Liver (tissue), 9 donors: ENCODE data around the gene KRTAP5-4. TPM values are rescaled to one million over a fixed set of nuclear protein-coding genes. Genes with fewer than 3 reads are reported as not detected.
"Not testable (repeated sequence)": the region's sequence is repeated elsewhere in the genome, so short reads cannot be mapped to it uniquely, and the experiment has no call there.

ENCODE experiments used
- DNase-seq: peaks from one replicate; pipeline ENCODE4 v3.0.0-alpha.2; 2017; ENCODE audit warnings: low spot score
- H3K27ac ChIP-seq, 2 donors: one replicate each; pipeline ENCODE4 v1.7.0; 2013; ENCODE audit warnings: inconsistent platforms in 2 of 2, low read length in 2 of 2, control low read depth in 1 of 2, low read depth in 1 of 2, mild to moderate bottlenecking in 1 of 2
- H3K27me3 ChIP-seq, 4 donors: one replicate each; pipeline versions ENCODE4 v1.6.1 to v1.7.0; 2013; ENCODE audit warnings: low read length in 3 of 4, inconsistent platforms in 1 of 4, mild to moderate bottlenecking in 1 of 4, moderate library complexity in 1 of 4; ENCODE audit not compliant: control insufficient read depth in 4 of 4, insufficient read depth in 4 of 4
- H3K36me3 ChIP-seq, 4 donors: one replicate each; pipeline versions ENCODE4 v1.6.1 to v1.7.0; 2013; ENCODE audit warnings: low read length in 3 of 4, mild to moderate bottlenecking in 3 of 4, low read depth in 1 of 4, moderate library complexity in 1 of 4; ENCODE audit not compliant: control insufficient read depth in 4 of 4, insufficient read depth in 3 of 4
- H3K4me1 ChIP-seq, 4 donors: one replicate each; pipeline versions ENCODE4 v1.6.1 to v1.7.0; 2013; ENCODE audit warnings: low read length in 3 of 4, mild to moderate bottlenecking in 3 of 4, moderate library complexity in 1 of 4; ENCODE audit not compliant: control insufficient read depth in 4 of 4, insufficient read depth in 4 of 4
- H3K4me3 ChIP-seq, 3 donors: one replicate each; pipeline versions ENCODE4 v1.6.1 to v1.7.0; 2013; ENCODE audit warnings: low read length in 3 of 3, control low read depth in 1 of 3, low read depth in 1 of 3, mild to moderate bottlenecking in 1 of 3
- H3K9ac ChIP-seq, 2 donors: one replicate each; pipeline ENCODE4 v1.7.0; 2013; ENCODE audit warnings: low read length in 2 of 2, mild to moderate bottlenecking in 2 of 2, moderate library complexity in 2 of 2, control low read depth in 1 of 2, low read depth in 1 of 2
- H3K9me3 ChIP-seq, 4 donors: one replicate each; pipeline versions ENCODE4 v1.6.1 to v1.7.0; 2013; ENCODE audit warnings: low read length in 3 of 4; ENCODE audit not compliant: control insufficient read depth in 4 of 4
- ATF3 ChIP-seq: IDR thresholded peaks from 2 replicates; pipeline ENCODE4 v1.6.1; 2016; ENCODE audit warnings: antibody characterized with exemption
- CTCF ChIP-seq: fragments of 150-350 bp; IDR thresholded peaks from 2 replicates; pipeline ENCODE4 v1.5.1; 2017; ENCODE audit warnings: improper control_type of control experiment, low read depth, low read length; ENCODE audit not compliant: missing input control
- EGR1 ChIP-seq, 2 donors: IDR thresholded peaks; 2 replicates each; pipeline ENCODE4 v1.6.1; 2016 to 2018; ENCODE audit warnings: antibody characterized with exemption in 2 of 2, low read depth in 2 of 2
- FOXA1 ChIP-seq: IDR thresholded peaks from 2 replicates; pipeline ENCODE4 v1.6.1; 2016; ENCODE audit warnings: antibody characterized with exemption
- FOXA2 ChIP-seq: IDR thresholded peaks from 2 replicates; pipeline ENCODE4 v1.6.1; 2016; ENCODE audit warnings: antibody characterized with exemption
- GABPA ChIP-seq, 2 donors: IDR thresholded peaks in 1 of 2; conservative IDR thresholded peaks in 1 of 2; 2 replicates each; pipeline ENCODE4 v1.6.1; 2016; ENCODE audit warnings: antibody characterized with exemption in 2 of 2, mild to moderate bottlenecking in 1 of 2, moderate library complexity in 1 of 2
- HNF4A ChIP-seq, 2 donors: conservative IDR thresholded peaks; 2 replicates each; pipeline ENCODE4 v1.6.1; 2016; ENCODE audit warnings: antibody characterized with exemption in 2 of 2, mild to moderate bottlenecking in 2 of 2
- HNF4G ChIP-seq: IDR thresholded peaks from 2 replicates; pipeline ENCODE4 v1.6.1; 2016; ENCODE audit warnings: antibody characterized with exemption
- JUND ChIP-seq, 2 donors: IDR thresholded peaks; 2 replicates each; pipeline ENCODE4 v1.6.1; 2016; ENCODE audit warnings: antibody characterized with exemption in 2 of 2
- MAX ChIP-seq: IDR thresholded peaks from 2 replicates; pipeline ENCODE4 v1.6.1; 2016; ENCODE audit warnings: antibody characterized with exemption
- NR2F2 ChIP-seq: IDR thresholded peaks from 2 replicates; pipeline ENCODE4 v1.6.1; 2016; ENCODE audit warnings: antibody characterized with exemption
- RAD21 ChIP-seq, 2 donors: IDR thresholded peaks; 2 replicates each; pipeline ENCODE4 v1.6.1; 2016; ENCODE audit warnings: antibody characterized with exemption in 2 of 2, mild to moderate bottlenecking in 2 of 2
- REST ChIP-seq: IDR thresholded peaks from 2 replicates; pipeline ENCODE4 v1.6.1; 2016; ENCODE audit warnings: antibody characterized with exemption, mild to moderate bottlenecking
- RXRA ChIP-seq, 2 donors: IDR thresholded peaks; 2 replicates each; pipeline ENCODE4 v1.6.1; 2017 to 2018; ENCODE audit warnings: antibody characterized with exemption in 2 of 2, mild to moderate bottlenecking in 1 of 2
- SP1 ChIP-seq: IDR thresholded peaks from 2 replicates; pipeline ENCODE4 v1.6.1; 2018; ENCODE audit warnings: antibody characterized with exemption, mild to moderate bottlenecking
- TAF1 ChIP-seq: conservative IDR thresholded peaks from 2 replicates; pipeline ENCODE4 v1.6.1; 2016; ENCODE audit warnings: antibody characterized with exemption, mild to moderate bottlenecking
- YY1 ChIP-seq: IDR thresholded peaks from 2 replicates; pipeline ENCODE4 v1.6.1; 2016; ENCODE audit warnings: antibody characterized with exemption, mild to moderate bottlenecking
- ZBTB33 ChIP-seq: IDR thresholded peaks from 2 replicates; pipeline ENCODE4 v1.6.1; 2016; ENCODE audit warnings: antibody characterized with exemption
- WGBS: extraction: QIAGEN DNeasy Blood & Tissue Kit; methylation state at CpG from one replicate; pipeline ENCODE4 v1.1.7; 2013; 5-methylcytosine and 5-hydroxymethylcytosine counted together
- polyA plus RNA-seq, 2 donors: library from polyadenylated mRNA; stranded (reverse) in 1 of 2; unstranded in 1 of 2; fragments of 200-250 nt in 1 of 2; fragments of >200 nt in 1 of 2; fragmentation: Nextera tagmentation in 1 of 2; extraction: Ambion mirVana in 1 of 2; gene quantifications; one replicate each; pipeline versions ENCODE4 v1.2.1 to v1.2.3, GENCODE V29; 2013 to 2015
- total RNA-seq, 2 donors: library from RNA; depleted of rRNA; stranded (reverse); fragments of >200 nt; gene quantifications; one replicate each; pipeline ENCODE4 v1.2.3, GENCODE V29; 2014
- donor health status: healthy.
- donor health status: healthy.
- donor health status: healthy.
- donor health status: healthy.
- donor health status: healthy.

Gene KRTAP5-4
- total and polyA plus RNA-seq, 4 donors = not detected

- not testable (repeated sequence) for H3K9ac ChIP-seq, H3K9me3 ChIP-seq, H3K27me3 ChIP-seq, H3K27ac ChIP-seq, H3K4me1 ChIP-seq, H3K36me3 ChIP-seq, DNase-seq, H3K4me3 ChIP-seq
- 29% methylated on average over 8 of the region's 10 CpGs for WGBS
Observed at GRCh38 chr11:1589191-1589963, 32.6 kb downstream of the KRTAP5-4 start.

GRCh38 chr11:1586699-1587098, 35.2 kb downstream of the KRTAP5-4 start:
- no peak overlapping the region for H3K4me3 ChIP-seq
- no peaks in the 10 kb centered on the region for H3K27me3 ChIP-seq
- TF ChIP-seq NR2F2 = no peak
- TF ChIP-seq EGR1 (IDR thresholded peaks at IDR 0.05; ENCODE audit: low read depth in 2 of 2) = no peak
- no peak for TF ChIP-seq SP1
- no peak for TF ChIP-seq GABPA (IDR thresholded peaks at IDR 0.05 in 1 of 2, conservative IDR thresholded peaks at IDR 0.05 in 1 of 2)
- TF ChIP-seq MAX = no peak
- TF ChIP-seq JUND (IDR thresholded peaks at IDR 0.05) = no peak
- TF ChIP-seq FOXA1 = no peak
- TF ChIP-seq TAF1 = no peak
- TF ChIP-seq HNF4A (conservative IDR thresholded peaks at IDR 0.05) = no peak
- no peak for TF ChIP-seq RXRA (IDR thresholded peaks at IDR 0.05)
- no peak for TF ChIP-seq REST
- no peak for TF ChIP-seq HNF4G
- no peak for TF ChIP-seq FOXA2
- TF ChIP-seq ATF3 = no peak
- no peak for TF ChIP-seq CTCF
- no peak for TF ChIP-seq ZBTB33
- TF ChIP-seq RAD21 (IDR thresholded peaks at IDR 0.05) = no peak
- no peak for TF ChIP-seq YY1
- H3K36me3 ChIP-seq = no peaks in the 10 kb centered on the region
- no peak for DNase-seq
- H3K27ac ChIP-seq = no peak overlapping the region
- no peak overlapping the region for H3K9ac ChIP-seq
- no peaks in the 10 kb centered on the region for H3K9me3 ChIP-seq
- no peaks in the 10 kb centered on the region for H3K4me1 ChIP-seq
- 64% methylated on average over 2 of the region's 2 CpGs for WGBS

- DNase-seq, H3K27ac ChIP-seq, H3K9ac ChIP-seq, H3K4me3 ChIP-seq, H3K27me3 ChIP-seq, H3K4me1 ChIP-seq, H3K9me3 ChIP-seq, H3K36me3 ChIP-seq: not testable (repeated sequence)
- WGBS = 67% methylated on average over 9 of the region's 9 CpGs
Observed at GRCh38 chr11:1584661-1585370, 37.1 kb downstream of the KRTAP5-4 start, which contains the start of gene KRTAP5-1. Gene KRTAP5-1 (minus strand): TSS chr11:1585283. CDS start chr11:1585249, 34 bp downstream.
